Cardiac muscle cell (in vitro differentiated cells and primary cell): ENCODE results near the gene CHTF18. TPM values are rescaled to one million over a fixed set of nuclear protein-coding genes. Genes with fewer than 3 reads are reported as not detected.

Experiments used
- DNase-seq, 2 donors: peaks; one replicate each; pipeline versions ENCODE4 v3.0.0 to v3.0.0-alpha.2; 2010 to 2017; ENCODE audit warnings: low read depth in 1 of 2, low spot score in 1 of 2
- H3K27ac ChIP-seq: fragments of 200-600 bp; sonication (generic); 2 replicates; pipeline ENCODE4 v1.5.1; 2016
- H3K27me3 ChIP-seq: fragments of 200-600 bp; sonication (generic); 2 replicates; pipeline ENCODE4 v1.6.0; 2016; ENCODE audit warnings: control low read depth
- H3K36me3 ChIP-seq: fragments of 200-600 bp; sonication (generic); 2 replicates; pipeline ENCODE4 v1.5.1; 2016; ENCODE audit warnings: control low read depth
- H3K4me1 ChIP-seq: fragments of 200-600 bp; sonication (generic); 2 replicates; pipeline ENCODE4 v1.8.1; 2017; ENCODE audit warnings: low read depth, mild to moderate bottlenecking, mixed run types
- H3K4me3 ChIP-seq: fragments of 200-600 bp; sonication (generic); 2 replicates; pipeline ENCODE4 v1.5.1; 2016; ENCODE audit warnings: mild to moderate bottlenecking
- H3K9me3 ChIP-seq: fragments of 200-600 bp; sonication (generic); 2 replicates; pipeline ENCODE4 v1.5.1; 2017; ENCODE audit warnings: low read depth, mild to moderate bottlenecking, control low read depth
- polyA plus RNA-seq: library from polyadenylated mRNA; unstranded; fragments of >200 nt; fragmentation: Nextera tagmentation; extraction: Ambion mirVana; gene quantifications from 2 replicates; pipeline ENCODE4 v1.2.1, GENCODE V29; 2016
- total RNA-seq: library from RNA; depleted of rRNA; stranded (reverse); fragments of >200 nt; gene quantifications from 2 replicates; pipeline ENCODE4 v1.2.3, GENCODE V29; 2016
- TF ChIP-seq, protein P1 (sequence below): IDR thresholded peaks from 2 replicates; pipeline ENCODE4 v1.5.1; 2012; ENCODE audit warnings: low read depth, mild to moderate bottlenecking, low read length

CHTF18 gene
- total and polyA plus RNA-seq, 2 experiments from 2014 or later: 43.6 to 107 TPM

DNA sequence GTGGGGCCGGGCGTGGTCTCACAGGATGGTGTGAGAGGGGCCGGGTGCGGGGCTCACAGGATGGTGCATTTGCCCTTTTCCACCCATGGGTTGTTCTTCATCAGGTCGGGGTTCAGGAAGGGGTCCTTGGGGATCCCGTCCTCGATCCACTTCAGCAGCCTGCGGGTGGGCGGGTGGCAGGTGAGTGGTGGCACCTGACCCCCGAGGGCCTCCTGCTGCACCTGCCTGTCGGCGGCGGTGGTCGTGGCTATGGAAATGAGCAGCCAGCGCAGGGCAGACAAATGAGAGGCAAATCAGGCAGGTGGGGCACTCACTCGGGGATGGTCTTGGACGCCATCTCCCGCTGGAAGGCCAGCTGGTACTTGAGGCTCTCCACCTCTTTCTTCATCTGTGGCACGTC, 10.2 kb downstream of the CHTF18 start:
- H3K9me3 ChIP-seq: no peaks in the 10 kb centered on the region
- H3K27me3 ChIP-seq: peaks cover 39% of the 10 kb centered on the region
- no peaks in the 10 kb centered on the region for H3K36me3 ChIP-seq
- no peak overlapping the region for H3K4me3 ChIP-seq
- TF ChIP-seq, protein P1, sequence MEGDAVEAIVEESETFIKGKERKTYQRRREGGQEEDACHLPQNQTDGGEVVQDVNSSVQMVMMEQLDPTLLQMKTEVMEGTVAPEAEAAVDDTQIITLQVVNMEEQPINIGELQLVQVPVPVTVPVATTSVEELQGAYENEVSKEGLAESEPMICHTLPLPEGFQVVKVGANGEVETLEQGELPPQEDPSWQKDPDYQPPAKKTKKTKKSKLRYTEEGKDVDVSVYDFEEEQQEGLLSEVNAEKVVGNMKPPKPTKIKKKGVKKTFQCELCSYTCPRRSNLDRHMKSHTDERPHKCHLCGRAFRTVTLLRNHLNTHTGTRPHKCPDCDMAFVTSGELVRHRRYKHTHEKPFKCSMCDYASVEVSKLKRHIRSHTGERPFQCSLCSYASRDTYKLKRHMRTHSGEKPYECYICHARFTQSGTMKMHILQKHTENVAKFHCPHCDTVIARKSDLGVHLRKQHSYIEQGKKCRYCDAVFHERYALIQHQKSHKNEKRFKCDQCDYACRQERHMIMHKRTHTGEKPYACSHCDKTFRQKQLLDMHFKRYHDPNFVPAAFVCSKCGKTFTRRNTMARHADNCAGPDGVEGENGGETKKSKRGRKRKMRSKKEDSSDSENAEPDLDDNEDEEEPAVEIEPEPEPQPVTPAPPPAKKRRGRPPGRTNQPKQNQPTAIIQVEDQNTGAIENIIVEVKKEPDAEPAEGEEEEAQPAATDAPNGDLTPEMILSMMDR: no peak
- H3K27ac ChIP-seq: no peak overlapping the region
- no peak for DNase-seq
- peaks cover 4% of the 10 kb centered on the region for H3K4me1 ChIP-seq

DNA sequence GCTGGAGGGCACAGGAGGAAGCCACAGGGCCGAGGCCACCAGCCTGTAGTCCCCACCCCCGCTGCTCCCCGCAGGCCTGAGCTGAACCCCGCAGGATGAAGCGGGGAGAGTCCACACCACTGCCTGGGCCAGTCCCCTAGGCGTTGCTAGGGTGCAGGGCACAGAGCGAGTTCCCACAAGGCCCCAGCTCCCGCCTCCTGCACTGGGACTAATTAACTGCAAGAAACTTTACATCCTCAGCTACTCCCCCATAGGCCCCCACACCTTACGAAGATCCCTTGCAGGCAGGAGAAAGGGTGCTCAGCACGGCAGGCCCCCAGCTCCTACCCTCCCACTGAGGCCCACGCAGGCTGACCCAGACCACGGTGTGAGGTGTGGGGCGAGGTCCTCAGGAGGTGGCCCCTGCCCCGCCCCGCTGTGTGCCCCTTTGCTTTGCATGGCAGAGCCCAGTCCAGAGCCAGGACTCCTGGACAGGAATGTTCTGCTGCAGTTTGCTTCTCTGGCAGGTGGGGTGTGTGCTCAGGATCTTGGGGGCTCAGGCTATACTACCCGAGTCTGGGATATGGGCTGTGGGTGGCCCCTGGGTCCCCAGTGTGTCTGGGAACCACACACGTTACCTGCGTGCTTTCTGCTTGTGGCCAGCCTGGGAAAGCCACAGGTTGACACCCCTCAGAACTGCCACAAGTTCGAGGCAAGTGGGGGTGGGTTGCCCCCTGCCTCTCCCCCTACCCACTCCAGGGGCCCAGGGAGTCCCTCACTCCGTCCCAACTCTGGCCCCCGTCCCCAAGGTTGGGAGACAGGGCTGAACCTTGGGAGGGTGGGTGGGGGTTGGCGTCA, 10.9 kb downstream of the CHTF18 start:
- Histone ChIP-seq H3K4me1 (peaks cover 4% of the 10 kb centered on the region), H3K36me3 (no peaks in the 10 kb centered on the region), H3K4me3 (no peak overlapping the region), H3K27me3 (peaks cover 39% of the 10 kb centered on the region), H3K9me3 (no peaks in the 10 kb centered on the region), H3K27ac (no peak overlapping the region)
- DNase-seq: no peak
- TF ChIP-seq, protein P1: no peak

DNA sequence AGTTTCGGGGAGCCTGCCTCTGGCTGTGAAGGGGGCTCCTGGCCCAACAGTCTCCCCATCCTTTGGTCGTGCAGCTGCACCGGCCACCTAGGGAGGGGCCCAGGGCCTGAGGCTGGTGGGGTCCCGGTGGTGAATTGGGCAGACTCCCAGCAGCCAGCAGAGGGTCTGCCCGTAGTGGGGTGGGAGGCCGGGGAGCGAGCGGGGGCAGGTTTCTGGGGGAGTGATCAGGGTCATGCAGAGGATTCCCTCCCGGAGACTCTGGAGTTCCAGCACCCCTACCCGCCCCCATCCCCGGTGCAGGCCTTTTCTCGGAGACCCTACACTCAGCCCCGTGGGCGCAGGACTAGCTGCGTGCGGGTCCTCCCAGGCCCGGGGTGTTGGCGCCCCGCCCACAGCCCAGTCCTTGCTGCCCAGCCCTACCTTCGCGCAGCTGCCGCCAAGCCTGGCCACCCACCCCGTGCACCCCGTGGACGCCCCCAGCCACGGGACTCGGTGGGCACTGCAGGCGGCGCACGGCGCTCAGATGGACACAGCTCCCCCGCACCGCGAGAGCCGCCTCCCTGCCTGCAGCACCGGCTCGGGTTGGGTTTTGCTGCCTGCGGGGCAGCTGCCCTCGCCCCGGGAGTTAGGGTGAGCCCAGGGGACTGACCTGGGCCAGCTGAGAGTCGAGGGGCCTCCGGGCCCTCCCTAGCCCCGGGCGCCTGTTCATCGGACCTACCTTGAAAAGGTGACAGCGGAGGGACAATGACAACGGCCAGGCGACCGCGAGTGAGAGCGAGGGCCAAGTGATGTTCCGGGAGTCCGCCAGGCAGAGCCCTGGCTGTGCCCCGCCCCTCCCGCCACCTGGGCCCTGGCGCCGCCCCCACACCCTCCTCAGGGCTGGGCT, 11.8 kb downstream of the CHTF18 start, which contains the start of gene GNG13:
GNG13 (minus strand) TSS at position 787 of the 886 bp plus-strand sequence. CDS start 1,657 bp downstream, outside the sequence.
- Histone ChIP-seq H3K9me3 (no peaks in the 10 kb centered on the region), H3K27ac (no peak within 1 kb of the TSS), H3K27me3 (peaks cover 39% of the 10 kb centered on the region), H3K4me3 (no peak within 1 kb of the TSS), H3K36me3 (no peaks in the 10 kb centered on the region), H3K4me1 (peaks cover 4% of the 10 kb centered on the region)
- TF ChIP-seq, protein P1: no peak
- no peak for DNase-seq

DNA sequence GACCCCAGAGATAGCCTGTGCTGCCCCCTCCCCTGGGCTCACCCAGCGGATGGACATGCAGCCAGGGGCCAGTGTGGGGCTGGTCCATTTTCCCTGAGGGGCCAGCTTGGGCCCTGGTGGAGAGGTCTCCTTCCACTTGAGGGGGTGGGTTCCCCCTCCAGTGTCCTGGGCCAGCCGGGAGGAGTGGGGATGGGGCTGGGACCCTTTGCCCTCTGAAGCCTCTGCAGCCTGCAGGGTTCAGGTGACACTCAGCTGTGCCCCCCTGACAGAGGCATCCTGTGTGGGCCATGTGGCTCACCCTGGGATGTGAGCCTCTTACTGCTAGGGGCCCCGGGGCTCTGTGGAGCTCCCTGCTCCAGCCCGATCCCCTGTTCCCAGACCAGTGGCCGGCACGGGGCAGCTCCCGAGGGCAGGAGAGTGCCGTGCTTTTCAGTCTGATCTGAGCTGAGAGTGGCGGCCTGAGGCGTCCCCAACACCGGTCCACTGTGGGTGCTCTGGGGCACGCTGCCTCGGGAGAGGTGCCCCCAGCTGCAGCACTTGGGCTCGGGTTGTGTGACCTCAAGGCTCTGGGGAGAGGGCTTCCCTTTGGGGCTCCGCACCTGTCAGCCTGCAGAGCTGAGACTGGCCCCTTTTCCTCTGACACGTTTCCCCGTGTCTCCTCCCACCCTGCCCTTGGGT, 12.6 kb downstream of the CHTF18 start:
- Histone ChIP-seq H3K9me3 (no peaks in the 10 kb centered on the region), H3K27me3 (peaks cover 39% of the 10 kb centered on the region), H3K27ac (no peak overlapping the region), H3K36me3 (no peaks in the 10 kb centered on the region), H3K4me1 (peaks cover 4% of the 10 kb centered on the region), H3K4me3 (no peak overlapping the region)
- DNase-seq: no peak
- TF ChIP-seq, protein P1: no peak
